Subcutaneous adipose tissue (tissue), 4 donors: ENCODE data around the gene FXYD7. TPM values are rescaled to one million over a fixed set of nuclear protein-coding genes. Genes with fewer than 3 reads are reported as not detected.

ENCODE experiments used
- total RNA-seq, 4 donors: library from RNA; depleted of rRNA; stranded (reverse); fragments of >200 nt; gene quantifications; one replicate each; pipeline ENCODE4 v1.1.0, GENCODE V29; 2016
- TF ChIP-seq, protein P1 (sequence below): fragments of 450-650 bp; IDR thresholded peaks from one replicate; pipeline ENCODE4 v1.5.1; 2016; ENCODE audit warnings: low read depth, mild to moderate bottlenecking, control low read depth, antibody characterized with exemption, moderate library complexity

Gene FXYD7
- total RNA-seq, 4 donors from 2014 or later = 1.1 TPM; not detected in 3

DNA sequence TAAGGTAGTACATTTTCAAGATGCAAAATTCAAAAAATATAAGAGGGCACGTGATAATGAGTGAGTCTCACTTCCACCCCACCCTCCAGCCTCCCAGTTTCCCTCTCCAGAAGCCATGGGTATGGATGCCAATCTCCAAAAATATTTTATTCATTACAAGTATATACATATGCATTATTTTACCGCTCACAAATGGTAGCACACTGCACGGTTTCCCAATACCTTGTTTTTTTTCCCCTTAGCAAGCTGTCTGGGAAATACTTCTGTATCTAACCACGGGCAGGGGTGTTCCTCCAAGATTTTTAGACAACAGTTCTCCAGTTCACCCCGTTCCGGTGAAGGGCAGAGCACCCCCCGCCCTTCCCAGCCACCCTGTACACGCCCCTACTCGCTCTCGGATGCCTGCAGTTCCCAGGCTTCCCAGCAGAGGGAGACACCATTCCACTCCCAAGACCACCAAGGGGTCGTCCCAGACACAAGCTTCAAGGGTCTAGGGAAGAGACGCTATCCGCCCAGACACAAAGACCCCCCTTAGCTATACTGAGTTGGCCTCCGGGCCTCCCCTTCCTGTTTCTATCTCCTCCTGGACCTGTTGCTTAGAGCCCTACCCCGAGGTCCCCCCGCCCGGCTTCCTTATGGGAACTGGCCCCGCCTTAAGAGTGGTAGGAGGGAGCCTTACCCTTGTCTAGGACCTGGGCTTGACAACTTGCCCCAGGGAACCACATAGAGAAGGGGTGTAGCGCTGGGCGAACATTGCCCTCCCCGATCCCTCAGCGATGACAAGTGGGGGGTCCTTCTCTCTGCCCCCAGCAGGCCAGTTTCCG, 28.5 kb upstream of the FXYD7 start:
- TF ChIP-seq, protein P1, sequence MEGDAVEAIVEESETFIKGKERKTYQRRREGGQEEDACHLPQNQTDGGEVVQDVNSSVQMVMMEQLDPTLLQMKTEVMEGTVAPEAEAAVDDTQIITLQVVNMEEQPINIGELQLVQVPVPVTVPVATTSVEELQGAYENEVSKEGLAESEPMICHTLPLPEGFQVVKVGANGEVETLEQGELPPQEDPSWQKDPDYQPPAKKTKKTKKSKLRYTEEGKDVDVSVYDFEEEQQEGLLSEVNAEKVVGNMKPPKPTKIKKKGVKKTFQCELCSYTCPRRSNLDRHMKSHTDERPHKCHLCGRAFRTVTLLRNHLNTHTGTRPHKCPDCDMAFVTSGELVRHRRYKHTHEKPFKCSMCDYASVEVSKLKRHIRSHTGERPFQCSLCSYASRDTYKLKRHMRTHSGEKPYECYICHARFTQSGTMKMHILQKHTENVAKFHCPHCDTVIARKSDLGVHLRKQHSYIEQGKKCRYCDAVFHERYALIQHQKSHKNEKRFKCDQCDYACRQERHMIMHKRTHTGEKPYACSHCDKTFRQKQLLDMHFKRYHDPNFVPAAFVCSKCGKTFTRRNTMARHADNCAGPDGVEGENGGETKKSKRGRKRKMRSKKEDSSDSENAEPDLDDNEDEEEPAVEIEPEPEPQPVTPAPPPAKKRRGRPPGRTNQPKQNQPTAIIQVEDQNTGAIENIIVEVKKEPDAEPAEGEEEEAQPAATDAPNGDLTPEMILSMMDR = no peak

DNA sequence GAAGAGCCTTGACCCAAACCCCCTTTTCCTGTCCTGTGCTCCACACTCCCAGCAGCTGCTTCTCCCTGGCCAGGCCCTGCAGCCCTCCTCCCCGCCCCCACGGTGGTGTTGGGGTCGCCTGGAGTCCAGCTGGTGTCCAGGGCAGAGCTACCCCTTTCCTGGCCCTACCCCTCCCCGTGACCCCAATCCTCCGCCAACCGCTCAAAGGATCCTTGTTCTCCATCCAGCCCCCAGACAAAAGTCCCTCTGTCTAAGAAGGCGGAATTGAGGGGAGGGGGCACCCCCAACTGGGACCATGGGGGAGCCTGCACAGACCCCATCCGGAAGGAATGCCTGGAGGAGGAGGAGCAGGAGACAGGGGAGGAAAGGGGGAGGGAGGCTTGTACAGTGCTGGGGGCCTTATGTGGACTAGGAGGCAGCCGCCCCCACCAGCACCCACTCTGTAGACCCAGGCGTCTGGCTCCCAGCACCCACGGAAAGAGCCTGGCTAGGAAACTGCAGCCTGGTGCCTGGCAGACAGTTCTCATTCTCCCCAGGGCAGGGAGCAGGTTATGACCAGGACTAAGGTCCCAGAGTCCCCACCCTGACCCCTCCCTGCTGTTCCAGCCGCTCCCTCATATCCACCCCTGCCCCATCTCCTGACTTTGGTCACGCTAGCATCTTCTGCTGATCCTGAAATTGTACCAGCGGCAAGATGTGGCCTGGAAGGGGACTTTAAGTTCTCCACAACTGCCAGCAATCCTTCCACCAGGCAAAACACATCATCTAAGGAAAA, 27.7 kb upstream of the FXYD7 start, which contains the start of gene FXYD3:
FXYD3 (plus strand) TSS at position 647 of the 775 bp plus-strand sequence. CDS start 3,554 bp downstream, outside the sequence.
- TF ChIP-seq, protein P1 = no peak

DNA sequence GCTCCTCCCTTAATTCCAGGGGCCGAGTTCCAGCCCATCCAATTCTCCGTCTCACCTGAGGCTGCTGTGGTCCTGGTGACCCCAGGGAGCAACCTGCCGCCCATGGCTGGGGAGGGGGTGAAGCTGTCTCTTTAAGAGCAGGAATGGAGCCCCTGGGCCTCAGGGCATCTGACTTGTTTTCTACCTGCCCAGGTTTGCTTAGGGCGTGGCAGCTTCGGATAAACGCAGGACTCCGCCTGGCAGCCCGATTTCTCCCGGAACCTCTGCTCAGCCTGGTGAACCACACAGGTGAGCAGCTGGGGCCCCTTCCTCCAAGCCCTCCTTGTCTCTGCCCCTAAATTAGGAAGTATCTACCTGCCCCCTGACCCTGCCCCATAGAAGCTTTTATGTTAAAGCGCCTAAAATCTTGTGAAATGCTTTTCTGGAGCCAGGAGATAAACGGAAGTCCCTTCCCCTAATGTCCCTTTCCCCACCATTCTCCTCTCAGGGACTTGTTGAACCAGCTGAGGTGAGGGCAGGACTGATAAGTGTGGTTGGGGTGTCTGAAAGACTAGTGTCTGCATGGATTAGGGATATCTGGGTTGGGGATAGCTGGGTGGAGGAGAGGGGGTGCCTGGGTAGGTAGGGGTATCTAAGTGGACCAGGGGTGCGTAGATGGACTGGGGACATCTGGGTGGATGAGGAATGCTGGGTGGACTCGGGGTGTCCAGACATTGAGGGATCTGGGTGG, 26.8 kb upstream of the FXYD7 start:
- TF ChIP-seq, protein P1 = no peak

DNA sequence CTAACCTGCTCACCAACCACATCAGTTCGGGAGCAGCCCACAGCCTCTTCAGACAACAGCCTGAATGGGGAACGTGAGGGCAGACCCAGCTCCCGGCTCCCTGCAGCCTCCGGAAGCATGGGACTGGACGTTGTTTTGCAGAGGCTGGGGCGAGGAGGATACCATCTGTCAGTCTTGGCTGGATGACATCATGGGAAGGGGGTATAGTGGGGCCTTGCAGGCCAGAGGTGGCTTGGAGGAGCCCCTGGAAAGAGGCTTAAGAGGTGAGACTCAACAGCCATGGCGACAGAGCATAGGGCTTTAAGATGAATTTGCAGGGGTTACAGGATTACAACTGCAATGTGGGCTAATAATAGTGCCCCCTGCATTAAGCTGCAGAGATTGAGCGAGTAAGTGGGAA, 25.9 kb upstream of the FXYD7 start:
- TF ChIP-seq, protein P1 = no peak

DNA sequence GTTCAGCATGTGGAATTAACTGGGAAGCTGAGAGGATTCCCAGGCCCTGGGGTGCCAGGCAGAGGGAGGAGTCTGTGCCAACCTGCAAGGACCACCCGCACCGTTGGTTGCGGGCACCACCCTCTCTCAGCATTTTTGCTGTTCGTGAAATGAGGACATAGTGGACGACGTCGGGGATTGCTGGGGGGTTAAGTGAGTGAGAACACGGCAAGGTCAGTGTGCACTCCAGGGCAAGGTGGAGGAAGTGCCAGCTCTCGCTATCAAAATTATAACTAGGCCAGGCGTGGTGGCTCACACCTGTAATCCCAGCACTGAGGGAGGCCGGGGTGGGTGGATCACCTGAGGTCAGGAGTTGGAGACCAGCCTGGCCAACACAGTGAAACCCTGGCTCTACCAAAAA, 25.3 kb upstream of the FXYD7 start:
- TF ChIP-seq, protein P1 = no peak

DNA sequence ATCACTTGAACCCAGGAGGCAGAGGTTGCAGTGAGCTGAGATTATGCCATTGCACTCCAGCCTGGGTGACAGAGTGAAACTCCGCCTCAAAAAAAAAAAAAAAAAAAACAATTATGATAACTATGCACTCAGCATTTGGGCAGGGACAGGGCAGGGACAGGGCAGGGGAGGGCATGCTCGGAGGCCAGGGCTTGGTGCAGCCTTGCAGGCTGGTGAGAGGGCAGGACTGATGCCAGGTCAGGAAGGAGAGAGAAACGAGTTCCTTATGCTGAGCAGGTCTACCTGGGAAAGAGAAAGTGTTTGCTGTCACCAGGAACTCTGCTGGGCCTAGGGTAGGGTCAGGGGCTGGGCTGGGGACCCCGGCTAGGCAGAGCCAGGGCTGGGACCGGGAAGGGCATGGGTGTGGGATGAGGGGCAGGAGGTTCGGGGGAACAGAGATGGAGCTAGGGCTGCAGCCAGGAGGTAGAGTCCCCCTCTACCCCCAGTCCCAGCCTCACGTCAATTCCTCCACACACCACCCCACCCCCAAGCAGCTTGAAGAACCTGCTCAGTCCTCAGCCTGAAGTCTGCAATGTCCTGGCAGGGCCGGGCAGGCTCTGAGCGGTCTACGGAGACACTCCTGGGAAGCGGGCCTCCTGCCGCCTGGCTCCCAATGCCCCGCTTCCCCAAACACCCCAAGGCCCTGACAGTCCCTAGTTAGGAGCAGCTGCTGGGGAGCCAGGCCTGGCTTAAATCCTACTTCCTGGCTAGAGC, 24.6 kb upstream of the FXYD7 start:
- TF ChIP-seq, protein P1 = no peak
